Measurements from ENCODE around the gene RPL31.

The RPL31 gene

GRCh38 chr2:100987536-100987935 is 14.6 kb upstream of the RPL31 start:
- H3K4me2 ChIP-seq (ENCODE audit: low read length), result no peak overlapping the region
- H3K9me3 ChIP-seq (ENCODE audit: control insufficient read depth, low read length), result no peaks in the 10 kb centered on the region
- H3K9ac ChIP-seq, result no peak overlapping the region
- H3K4me1 ChIP-seq, result no peaks in the 10 kb centered on the region
- no peaks in the 10 kb centered on the region for H3K36me3 ChIP-seq (ENCODE audit: control insufficient read depth, insufficient read depth, low read length)
- H3K27me3 ChIP-seq (ENCODE audit: control insufficient read depth, insufficient read depth, low read length), result no peaks in the 10 kb centered on the region
- H3K4me3 ChIP-seq (ENCODE audit: low read depth, low read length), result no peak overlapping the region
- TF ChIP-seq, protein P1, sequence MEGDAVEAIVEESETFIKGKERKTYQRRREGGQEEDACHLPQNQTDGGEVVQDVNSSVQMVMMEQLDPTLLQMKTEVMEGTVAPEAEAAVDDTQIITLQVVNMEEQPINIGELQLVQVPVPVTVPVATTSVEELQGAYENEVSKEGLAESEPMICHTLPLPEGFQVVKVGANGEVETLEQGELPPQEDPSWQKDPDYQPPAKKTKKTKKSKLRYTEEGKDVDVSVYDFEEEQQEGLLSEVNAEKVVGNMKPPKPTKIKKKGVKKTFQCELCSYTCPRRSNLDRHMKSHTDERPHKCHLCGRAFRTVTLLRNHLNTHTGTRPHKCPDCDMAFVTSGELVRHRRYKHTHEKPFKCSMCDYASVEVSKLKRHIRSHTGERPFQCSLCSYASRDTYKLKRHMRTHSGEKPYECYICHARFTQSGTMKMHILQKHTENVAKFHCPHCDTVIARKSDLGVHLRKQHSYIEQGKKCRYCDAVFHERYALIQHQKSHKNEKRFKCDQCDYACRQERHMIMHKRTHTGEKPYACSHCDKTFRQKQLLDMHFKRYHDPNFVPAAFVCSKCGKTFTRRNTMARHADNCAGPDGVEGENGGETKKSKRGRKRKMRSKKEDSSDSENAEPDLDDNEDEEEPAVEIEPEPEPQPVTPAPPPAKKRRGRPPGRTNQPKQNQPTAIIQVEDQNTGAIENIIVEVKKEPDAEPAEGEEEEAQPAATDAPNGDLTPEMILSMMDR (IDR thresholded peaks at IDR 0.05), result no peak
- H3K79me2 ChIP-seq, result no peaks in the 10 kb centered on the region
- no peak overlapping the region for H2AFZ ChIP-seq
- no peak overlapping the region for H3K27ac ChIP-seq

GRCh38 chr2:100987974-100988373 is 14.1 kb upstream of the RPL31 start:
- H3K4me3 ChIP-seq (ENCODE audit: low read depth, low read length), result no peak overlapping the region
- H3K27me3 ChIP-seq (ENCODE audit: control insufficient read depth, insufficient read depth, low read length), result no peaks in the 10 kb centered on the region
- H3K79me2 ChIP-seq, result no peaks in the 10 kb centered on the region
- no peak overlapping the region for H3K4me2 ChIP-seq (ENCODE audit: low read length)
- no peaks in the 10 kb centered on the region for H3K36me3 ChIP-seq (ENCODE audit: control insufficient read depth, insufficient read depth, low read length)
- no peaks in the 10 kb centered on the region for H3K9me3 ChIP-seq (ENCODE audit: control insufficient read depth, low read length)
- no peak overlapping the region for H2AFZ ChIP-seq
- H3K27ac ChIP-seq, result no peak overlapping the region
- no peak overlapping the region for H3K9ac ChIP-seq
- TF ChIP-seq, protein P1 (IDR thresholded peaks at IDR 0.05), result no peak
- H3K4me1 ChIP-seq, result no peaks in the 10 kb centered on the region

DNA sequence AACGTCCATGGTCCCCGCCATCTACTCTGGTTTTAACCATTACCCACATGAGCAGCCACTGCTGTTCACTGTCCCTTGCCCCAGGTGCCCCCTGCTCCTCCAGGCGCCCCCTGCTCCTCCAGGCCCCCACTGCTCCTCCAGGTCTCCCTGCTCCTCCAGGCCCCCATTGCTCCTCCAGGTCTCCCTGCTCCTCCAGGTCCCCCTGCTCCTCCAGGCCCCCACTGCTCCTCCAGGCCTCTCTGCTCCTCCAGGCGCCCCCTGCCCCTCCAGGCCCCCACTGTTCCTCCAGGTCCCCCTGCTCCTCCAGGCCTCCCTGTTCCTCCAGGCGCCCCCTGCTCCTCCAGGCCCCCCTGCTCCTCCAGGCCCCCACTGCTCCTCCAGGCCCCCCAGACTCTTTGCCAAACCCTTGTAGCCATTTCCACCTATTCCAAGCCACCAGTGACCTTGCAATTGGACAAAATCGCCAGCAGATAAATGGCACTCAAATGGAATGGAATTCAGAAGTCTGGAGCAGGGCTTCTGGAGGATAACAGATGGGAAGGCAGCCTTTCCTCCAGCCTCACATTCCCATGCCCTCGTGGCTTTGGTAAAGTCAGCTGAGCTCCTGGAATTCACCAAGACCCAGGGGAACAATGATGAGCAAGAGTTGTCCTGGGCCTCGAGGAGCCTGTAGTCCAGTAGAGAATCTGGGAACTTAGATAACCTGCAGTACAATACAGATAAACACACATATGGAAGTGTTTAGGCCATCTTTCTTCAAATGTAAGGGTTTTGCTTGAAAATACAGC is 13.3 kb upstream of the RPL31 start:
- H3K4me3 ChIP-seq (ENCODE audit: low read depth, low read length), result no peak overlapping the region
- TF ChIP-seq, protein P1 (IDR thresholded peaks at IDR 0.05), result no peak

DNA sequence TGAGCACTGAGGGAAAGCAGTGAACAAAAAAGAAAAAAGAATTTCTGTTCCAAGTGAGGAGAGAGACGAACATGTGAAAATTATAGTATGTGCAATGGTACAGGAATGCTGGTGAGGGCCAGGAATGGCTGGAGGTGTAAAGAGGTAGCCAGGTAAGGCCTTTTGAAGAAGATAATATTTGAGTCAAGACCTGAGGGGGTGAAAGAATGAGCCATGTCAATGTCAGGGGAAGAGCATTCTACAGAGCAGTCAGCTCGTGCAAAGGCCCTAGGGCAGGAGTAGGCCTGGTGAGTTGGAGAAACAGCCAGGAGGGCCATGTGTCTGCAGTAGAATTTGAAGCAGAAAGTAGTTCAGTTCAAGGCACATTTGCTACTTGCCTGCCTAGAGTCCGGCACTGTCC is 12.4 kb upstream of the RPL31 start:
- H3K4me1 ChIP-seq, result no peaks in the 10 kb centered on the region
- H3K4me3 ChIP-seq (ENCODE audit: low read depth, low read length), result no peak overlapping the region
- no peaks in the 10 kb centered on the region for H3K79me2 ChIP-seq
- no peak overlapping the region for H3K27ac ChIP-seq
- no peaks in the 10 kb centered on the region for H3K36me3 ChIP-seq (ENCODE audit: control insufficient read depth, insufficient read depth, low read length)
- no peaks in the 10 kb centered on the region for H3K27me3 ChIP-seq (ENCODE audit: control insufficient read depth, insufficient read depth, low read length)
- no peak overlapping the region for H3K4me2 ChIP-seq (ENCODE audit: low read length)
- no peak overlapping the region for H3K9ac ChIP-seq
- TF ChIP-seq, protein P1 (IDR thresholded peaks at IDR 0.05), result no peak
- no peaks in the 10 kb centered on the region for H3K9me3 ChIP-seq (ENCODE audit: control insufficient read depth, low read length)
- no peak overlapping the region for H2AFZ ChIP-seq

More for the DNA sequence above, 13.3 kb upstream of the RPL31 start:
- Histone ChIP-seq H3K79me2 (no peaks in the 10 kb centered on the region), H3K4me1 (no peaks in the 10 kb centered on the region), H3K9me3 (ENCODE audit: control insufficient read depth, low read length) (no peaks in the 10 kb centered on the region), H3K36me3 (ENCODE audit: control insufficient read depth, insufficient read depth, low read length) (no peaks in the 10 kb centered on the region), H3K4me2 (ENCODE audit: low read length) (no peak overlapping the region), H2AFZ (no peak overlapping the region), H3K27ac (no peak overlapping the region), H3K27me3 (ENCODE audit: control insufficient read depth, insufficient read depth, low read length) (no peaks in the 10 kb centered on the region), H3K9ac (no peak overlapping the region)

DNA sequence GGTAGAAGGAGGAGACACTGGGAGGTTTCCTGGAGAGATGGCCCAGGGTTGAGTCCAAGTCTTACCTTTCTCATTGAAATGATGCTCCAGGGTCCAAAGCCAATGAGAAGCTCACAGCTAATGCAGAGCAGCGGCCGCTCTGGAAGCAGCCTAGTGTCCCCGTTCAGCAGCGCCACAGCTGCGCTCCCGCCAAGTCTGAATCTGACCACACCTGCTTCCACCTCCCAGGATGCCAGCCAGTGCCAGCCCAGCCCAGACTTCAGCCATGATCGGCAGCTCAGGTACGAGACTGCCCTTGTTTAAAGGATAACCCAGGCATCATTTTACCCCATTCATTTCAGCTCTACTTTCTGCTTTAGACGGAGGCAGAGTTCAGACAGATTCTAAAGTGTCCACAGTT is 11.9 kb upstream of the RPL31 start:
- H3K4me1 ChIP-seq, result no peaks in the 10 kb centered on the region
- H3K9me3 ChIP-seq (ENCODE audit: control insufficient read depth, low read length), result no peaks in the 10 kb centered on the region
- H3K4me3 ChIP-seq (ENCODE audit: low read depth, low read length), result no peak overlapping the region
- H3K79me2 ChIP-seq, result no peaks in the 10 kb centered on the region
- H3K9ac ChIP-seq, result no peak overlapping the region
- TF ChIP-seq, protein P1 (IDR thresholded peaks at IDR 0.05), result no peak
- H3K36me3 ChIP-seq (ENCODE audit: control insufficient read depth, insufficient read depth, low read length), result no peaks in the 10 kb centered on the region
- H3K27ac ChIP-seq, result no peak overlapping the region
- H3K27me3 ChIP-seq (ENCODE audit: control insufficient read depth, insufficient read depth, low read length), result no peaks in the 10 kb centered on the region
- no peak overlapping the region for H3K4me2 ChIP-seq (ENCODE audit: low read length)
- H2AFZ ChIP-seq, result no peak overlapping the region
